Upper lobe of left lung (tissue), 4 donors: ENCODE results near the gene UBE2L3.

Experiments
- CTCF ChIP-seq, 6 experiments: fragments of 450-650 bp in 4 of 6; fragments of 200-600 bp in 2 of 6; sonication (generic) in 2 of 6; IDR thresholded peaks; one replicate each; pipeline ENCODE4 v1.5.1; 2016 to 2019; ENCODE audit warnings: antibody characterized with exemption in 6 of 6
- POLR2A ChIP-seq, 4 donors: fragments of 450-650 bp; IDR thresholded peaks; one replicate each; pipeline ENCODE4 v1.5.1; 2016 to 2017; ENCODE audit warnings: antibody characterized with exemption in 4 of 4, mild to moderate bottlenecking in 2 of 4

- TF ChIP-seq POLR2A (IDR thresholded peaks at IDR 0.05) (no peak), CTCF (IDR thresholded peaks at IDR 0.05) (no peak)
These were observed 96.2 kb downstream of the UBE2L3 start for GRCh38 chr22:21663738-21664137.
